Astrocyte (in vitro differentiated cells and primary cell): ENCODE measurements around the gene PTPN4. TPM values are rescaled to one million over a fixed set of nuclear protein-coding genes. Genes with fewer than 3 reads are reported as not detected.

Experiments used
- DNase-seq: peaks from one replicate; pipeline ENCODE4 v3.0.0-alpha.2; 2010; ENCODE audit warnings: low read depth
- FAIRE-seq: peaks from 2 replicates; lab custom pipeline; 2011; peaks lifted over from hg19 to GRCh38; lab: Jason Lieb, UNC
- H2AFZ ChIP-seq: 2 replicates; pipeline ENCODE4 v1.6.0; 2012; ENCODE audit warnings: low read depth, low read length, inconsistent platforms
- H3K27ac ChIP-seq: 2 replicates; pipeline ENCODE4 v1.5.1; 2011; ENCODE audit warnings: low read depth, low read length, inconsistent platforms
- H3K27me3 ChIP-seq: 2 replicates; pipeline ENCODE4 v1.6.0; 2011; ENCODE audit warnings: low read length, inconsistent platforms; ENCODE audit not compliant: insufficient read depth
- H3K36me3 ChIP-seq: 2 replicates; pipeline ENCODE4 v1.5.1; 2011; ENCODE audit warnings: low read length, inconsistent platforms; ENCODE audit not compliant: insufficient read depth
- H3K4me1 ChIP-seq: 2 replicates; pipeline ENCODE4 v1.5.1; 2011; ENCODE audit warnings: low read length, inconsistent platforms; ENCODE audit not compliant: insufficient read depth
- H3K4me2 ChIP-seq: 2 replicates; pipeline ENCODE4 v1.6.0; 2012; ENCODE audit warnings: low read length, inconsistent platforms
- H3K4me3 ChIP-seq: 2 replicates; pipeline ENCODE4 v1.5.1; 2011; ENCODE audit warnings: low read depth, mild to moderate bottlenecking, low read length, inconsistent platforms; ENCODE audit not compliant: insufficient read depth
- H3K79me2 ChIP-seq: 2 replicates; pipeline ENCODE4 v1.6.0; 2012; ENCODE audit warnings: mild to moderate bottlenecking, low read length, inconsistent platforms; ENCODE audit not compliant: insufficient read depth
- H3K9ac ChIP-seq: 2 replicates; pipeline ENCODE4 v1.6.0; 2012; ENCODE audit warnings: mild to moderate bottlenecking, low read length, inconsistent platforms
- H3K9me3 ChIP-seq: 2 replicates; pipeline ENCODE4 v1.5.1; 2012; ENCODE audit warnings: low read depth, mild to moderate bottlenecking, low read length, inconsistent platforms; ENCODE audit not compliant: insufficient read depth
- H4K20me1 ChIP-seq: 2 replicates; pipeline ENCODE4 v1.6.0; 2012; ENCODE audit warnings: low read length, inconsistent platforms; ENCODE audit not compliant: insufficient read depth
- H3K27ac Mint-ChIP-seq: one replicate; pipeline ENCODE4 v1.8.0; 2021; ENCODE audit warnings: mild to moderate bottlenecking, mixed read lengths; ENCODE audit not compliant: unreplicated experiment
- H3K27me3 Mint-ChIP-seq: one replicate; pipeline ENCODE4 v1.8.0; 2021; ENCODE audit warnings: low read depth, mixed read lengths; ENCODE audit not compliant: unreplicated experiment
- H3K36me3 Mint-ChIP-seq: one replicate; pipeline ENCODE4 v1.8.0; 2021; ENCODE audit warnings: low read depth, mixed read lengths; ENCODE audit not compliant: unreplicated experiment
- H3K4me1 Mint-ChIP-seq: one replicate; pipeline ENCODE4 v1.8.0; 2021; ENCODE audit warnings: low read depth, mixed read lengths; ENCODE audit not compliant: unreplicated experiment
- H3K4me3 Mint-ChIP-seq: one replicate; pipeline ENCODE4 v1.8.0; 2021; ENCODE audit warnings: mild to moderate bottlenecking, moderate library complexity, mixed read lengths; ENCODE audit not compliant: unreplicated experiment
- H3K9me3 Mint-ChIP-seq: one replicate; pipeline ENCODE4 v1.8.0; 2021; ENCODE audit warnings: mild to moderate bottlenecking, mixed read lengths; ENCODE audit not compliant: unreplicated experiment
- CTCF ChIP-seq: IDR thresholded peaks from 2 replicates; pipeline ENCODE4 v1.5.1; 2011; ENCODE audit warnings: low read depth, mild to moderate bottlenecking, inconsistent platforms, low read length, moderate library complexity; ENCODE audit not compliant: insufficient read depth
- EZH2 ChIP-seq: IDR thresholded peaks from 2 replicates; pipeline ENCODE4 v1.6.1; 2012; ENCODE audit warnings: mild to moderate bottlenecking, low read length, inconsistent platforms; ENCODE audit not compliant: insufficient read depth
- total RNA-seq: library from RNA; stranded (reverse); gene quantifications from 2 replicates; pipeline ENCODE4 v1.2.1, GENCODE V29; 2021

The PTPN4 gene
- total RNA-seq, 1 donor from 2014 or later, result 38.2 TPM

- Histone ChIP-seq H3K27me3 (no peaks in the 10 kb centered on the region), H3K9me3 (no peaks in the 10 kb centered on the region), H2AFZ (no peak overlapping the region), H4K20me1 (peaks cover 44% of the 10 kb centered on the region), H3K4me1 (no peaks in the 10 kb centered on the region), H3K79me2 (peaks cover 68% of the 10 kb centered on the region), H3K9ac (no peak overlapping the region), H3K4me2 (no peak overlapping the region), H3K36me3 (no peaks in the 10 kb centered on the region), H3K4me3 (no peak overlapping the region), H3K27ac (no peak overlapping the region)
- peaks cover 2% of the 10 kb centered on the region for H3K36me3 Mint-ChIP-seq
- no peaks in the 10 kb centered on the region for H3K9me3 Mint-ChIP-seq
- H3K27me3 Mint-ChIP-seq, result no peaks in the 10 kb centered on the region
- TF ChIP-seq EZH2, result no peak
- no peak for TF ChIP-seq CTCF
- H3K4me1 Mint-ChIP-seq, result peaks cover 17% of the 10 kb centered on the region
- DNase-seq (no peak), FAIRE-seq (no peak)
- no peak overlapping the region for H3K27ac Mint-ChIP-seq
- H3K4me3 Mint-ChIP-seq, result no peak overlapping the region
Measured at GRCh38 chr2:119768742-119769141, 9.0 kb downstream of the PTPN4 start.

DNA sequence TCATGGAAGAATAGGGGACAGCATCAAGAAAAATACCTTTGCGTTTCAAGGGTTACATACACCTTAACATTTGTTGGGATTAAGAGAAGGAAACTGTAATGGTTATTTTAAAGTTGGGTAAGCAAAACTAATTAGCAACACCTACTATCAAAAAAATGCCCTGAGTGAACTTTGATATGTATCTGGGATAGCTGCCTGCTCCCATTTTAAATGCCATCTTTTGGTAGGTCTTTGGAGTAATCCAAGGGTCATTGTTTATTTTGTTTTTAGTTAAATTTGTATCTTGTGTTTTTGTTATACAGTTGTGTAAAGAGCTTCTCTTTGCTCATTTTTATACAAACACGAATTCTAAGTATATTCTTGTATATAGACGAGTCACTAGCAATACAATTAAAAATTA lies 9.9 kb downstream of the PTPN4 start:
- TF ChIP-seq CTCF (no peak), EZH2 (no peak)
- no peak for FAIRE-seq
- Histone ChIP-seq H3K36me3 (no peaks in the 10 kb centered on the region), H3K79me2 (peaks cover 62% of the 10 kb centered on the region), H3K4me2 (no peak overlapping the region), H3K27ac (no peak overlapping the region), H3K4me1 (no peaks in the 10 kb centered on the region), H3K4me3 (no peak overlapping the region), H3K27me3 (no peaks in the 10 kb centered on the region), H3K9me3 (no peaks in the 10 kb centered on the region), H2AFZ (no peak overlapping the region), H4K20me1 (peaks cover 49% of the 10 kb centered on the region), H3K9ac (no peak overlapping the region)
- H3K27ac Mint-ChIP-seq, result no peak overlapping the region
- no peak overlapping the region for H3K4me3 Mint-ChIP-seq
- H3K27me3 Mint-ChIP-seq, result no peaks in the 10 kb centered on the region
- H3K4me1 Mint-ChIP-seq, result peaks cover 10% of the 10 kb centered on the region
- DNase-seq, result no peak
- peaks cover 2% of the 10 kb centered on the region for H3K36me3 Mint-ChIP-seq
- no peaks in the 10 kb centered on the region for H3K9me3 Mint-ChIP-seq

DNA sequence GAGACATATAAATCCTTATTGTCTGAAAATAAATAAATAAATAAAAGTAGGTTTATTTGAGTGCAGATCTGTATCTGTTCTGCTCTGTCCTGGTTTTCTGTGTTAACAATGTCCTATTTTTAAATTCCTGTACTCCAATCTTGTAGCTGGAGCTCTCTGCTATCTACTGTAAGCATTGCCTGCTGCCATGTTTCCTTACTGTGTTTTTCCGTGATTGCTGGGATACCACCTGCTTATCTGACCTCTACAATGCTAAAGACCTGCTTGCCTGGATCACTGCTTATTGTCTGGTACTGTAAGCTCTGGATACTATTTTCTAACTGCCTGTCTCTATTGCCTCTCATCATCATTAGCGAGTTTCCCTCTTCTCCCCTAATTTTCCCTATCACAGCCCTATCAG lies 11.6 kb downstream of the PTPN4 start:
- Histone ChIP-seq H3K4me2 (no peak overlapping the region), H3K9ac (no peak overlapping the region), H3K36me3 (no peaks in the 10 kb centered on the region), H3K27ac (no peak overlapping the region), H2AFZ (no peak overlapping the region), H3K27me3 (no peaks in the 10 kb centered on the region), H3K9me3 (no peaks in the 10 kb centered on the region), H3K79me2 (peaks cover 46% of the 10 kb centered on the region), H3K4me1 (no peaks in the 10 kb centered on the region), H4K20me1 (peaks cover 41% of the 10 kb centered on the region), H3K4me3 (no peak overlapping the region)
- no peak overlapping the region for H3K4me3 Mint-ChIP-seq
- DNase-seq (no peak), FAIRE-seq (no peak)
- no peak for TF ChIP-seq EZH2
- no peak for TF ChIP-seq CTCF
- H3K27ac Mint-ChIP-seq, result no peak overlapping the region
- H3K9me3 Mint-ChIP-seq, result no peaks in the 10 kb centered on the region
- no peaks in the 10 kb centered on the region for H3K27me3 Mint-ChIP-seq
- H3K4me1 Mint-ChIP-seq, result no peaks in the 10 kb centered on the region
- H3K36me3 Mint-ChIP-seq, result peaks cover 5% of the 10 kb centered on the region
